Measurements from ENCODE around the gene TUBGCP2.

The TUBGCP2 gene, protein sequence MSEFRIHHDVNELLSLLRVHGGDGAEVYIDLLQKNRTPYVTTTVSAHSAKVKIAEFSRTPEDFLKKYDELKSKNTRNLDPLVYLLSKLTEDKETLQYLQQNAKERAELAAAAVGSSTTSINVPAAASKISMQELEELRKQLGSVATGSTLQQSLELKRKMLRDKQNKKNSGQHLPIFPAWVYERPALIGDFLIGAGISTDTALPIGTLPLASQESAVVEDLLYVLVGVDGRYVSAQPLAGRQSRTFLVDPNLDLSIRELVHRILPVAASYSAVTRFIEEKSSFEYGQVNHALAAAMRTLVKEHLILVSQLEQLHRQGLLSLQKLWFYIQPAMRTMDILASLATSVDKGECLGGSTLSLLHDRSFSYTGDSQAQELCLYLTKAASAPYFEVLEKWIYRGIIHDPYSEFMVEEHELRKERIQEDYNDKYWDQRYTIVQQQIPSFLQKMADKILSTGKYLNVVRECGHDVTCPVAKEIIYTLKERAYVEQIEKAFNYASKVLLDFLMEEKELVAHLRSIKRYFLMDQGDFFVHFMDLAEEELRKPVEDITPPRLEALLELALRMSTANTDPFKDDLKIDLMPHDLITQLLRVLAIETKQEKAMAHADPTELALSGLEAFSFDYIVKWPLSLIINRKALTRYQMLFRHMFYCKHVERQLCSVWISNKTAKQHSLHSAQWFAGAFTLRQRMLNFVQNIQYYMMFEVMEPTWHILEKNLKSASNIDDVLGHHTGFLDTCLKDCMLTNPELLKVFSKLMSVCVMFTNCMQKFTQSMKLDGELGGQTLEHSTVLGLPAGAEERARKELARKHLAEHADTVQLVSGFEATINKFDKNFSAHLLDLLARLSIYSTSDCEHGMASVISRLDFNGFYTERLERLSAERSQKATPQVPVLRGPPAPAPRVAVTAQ

DNA sequence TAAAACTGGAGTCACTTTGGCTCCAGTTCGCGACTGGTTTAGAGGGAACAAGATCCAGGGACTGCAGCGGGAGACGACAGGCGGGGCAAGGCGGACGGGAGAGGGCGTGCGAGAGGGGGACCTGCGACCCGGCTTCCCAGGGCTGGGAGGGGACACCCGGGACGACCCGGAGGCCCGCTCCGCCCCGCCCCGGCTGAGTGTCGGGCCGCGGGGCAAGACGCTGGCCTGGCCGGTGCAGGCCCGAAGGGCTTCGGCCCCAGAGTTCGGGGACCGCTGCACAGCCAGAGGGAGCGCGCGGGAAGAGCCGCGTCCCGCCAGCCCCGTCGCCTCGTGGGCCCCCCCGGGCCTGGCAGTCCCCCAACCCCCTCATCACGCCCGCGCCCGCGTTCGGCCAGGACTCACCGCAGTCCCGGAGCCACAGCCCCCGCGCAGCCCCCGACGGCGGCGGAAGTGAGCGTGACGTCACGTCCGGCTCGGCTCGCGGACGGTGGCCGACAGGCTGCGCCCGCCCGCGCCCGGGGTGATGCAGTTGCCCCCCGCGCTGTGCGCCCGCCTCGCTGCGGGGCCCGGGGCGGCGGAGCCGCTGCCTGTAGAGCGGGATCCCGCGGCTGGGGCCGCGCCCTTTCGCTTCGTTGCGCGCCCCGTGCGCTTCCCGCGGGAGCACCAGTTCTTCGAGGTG, at the start of gene TUBGCP2, which contains the start of gene ZNF511:
TUBGCP2 (minus strand) TSS at position 452 of the 679 bp plus-strand sequence. CDS start 5,931 bp downstream, outside the sequence.
ZNF511 (plus strand) TSS at position 494 of the 679 bp plus-strand sequence; CDS start at position 524, 30 bp downstream.
- Mint-ChIP-seq H3K4me1 (ENCODE audit: low read depth) (peaks cover 49% of the 10 kb centered on the region), H3K9me3 (no peaks in the 10 kb centered on the region), H3K27ac (peak within 1 kb of the TSS; percentile 99), H3K36me3 (ENCODE audit: low read depth) (peaks cover 76% of the 10 kb centered on the region), H3K27me3 (no peaks in the 10 kb centered on the region), H3K4me3 (peak within 1 kb of the TSS; percentile 96)
- intact Hi-C loops (cut with micrococcal nuclease), result loop anchor here (1.0 kb wide), 1 partner anchor 49 kb away; no protein-coding TSS in a partner anchor

DNA sequence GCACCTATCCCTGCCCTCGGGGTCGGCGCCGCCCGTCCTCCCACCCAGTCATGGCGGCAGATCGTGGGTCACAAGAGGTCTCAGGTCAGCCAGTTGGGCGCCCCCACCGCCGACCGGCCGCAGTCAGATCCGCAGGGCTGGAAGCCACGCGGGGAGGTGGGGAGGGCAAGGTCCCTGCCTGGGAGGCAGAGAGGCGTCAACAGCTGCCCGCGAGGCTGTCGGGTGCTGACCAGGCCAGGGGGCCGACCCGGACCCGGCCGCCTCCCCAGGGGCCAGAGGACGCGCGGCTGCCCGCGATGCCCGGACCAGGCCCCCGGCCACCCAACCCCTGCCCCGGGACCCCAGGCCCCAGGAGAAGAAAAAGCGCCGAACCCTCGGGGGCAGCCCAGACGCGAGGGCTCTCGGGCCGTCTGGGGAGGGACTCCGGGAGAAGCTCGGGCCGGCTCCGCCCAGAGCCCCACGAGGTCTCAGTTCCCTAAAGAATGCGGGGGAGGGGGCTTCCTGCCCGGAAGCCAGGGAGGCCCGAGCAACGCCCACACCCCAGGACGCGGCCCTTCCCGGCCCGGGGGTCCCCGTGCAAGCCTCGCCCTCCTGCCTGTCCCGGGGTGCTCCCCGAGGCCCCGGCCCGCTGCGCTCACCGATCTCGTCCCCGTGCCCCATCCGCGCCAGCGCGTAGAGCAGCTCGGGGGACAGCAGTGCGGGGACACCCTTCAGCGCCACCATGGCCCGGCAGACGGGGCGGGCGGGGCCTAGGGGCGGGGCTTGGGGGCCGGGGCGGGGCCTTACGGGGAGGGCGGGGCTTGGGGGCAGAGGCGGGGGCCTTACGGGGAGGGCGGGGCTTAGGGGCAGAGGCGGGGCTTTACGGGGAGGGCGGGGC, 48.9 kb upstream of the TUBGCP2 start, which contains the start of gene FUOM:
FUOM (minus strand) TSS at position 735 of the 877 bp plus-strand sequence; CDS start at position 723, 12 bp downstream.
- no peaks in the 10 kb centered on the region for H3K9me3 Mint-ChIP-seq
- peak within 1 kb of the TSS; percentile 80 for H3K4me3 Mint-ChIP-seq
- H3K36me3 Mint-ChIP-seq (ENCODE audit: low read depth), result peaks cover 43% of the 10 kb centered on the region
- H3K27ac Mint-ChIP-seq, result peak within 1 kb of the TSS; percentile 80
- H3K4me1 Mint-ChIP-seq (ENCODE audit: low read depth), result peaks cover 16% of the 10 kb centered on the region
- intact Hi-C loops (cut with micrococcal nuclease), result loop anchor here (2.0 to 5.0 kb wide), 2 partner anchors 21 to 35 kb away; partner anchors contain the start of genes MTG1 and PAOX
- H3K27me3 Mint-ChIP-seq, result no peaks in the 10 kb centered on the region

DNA sequence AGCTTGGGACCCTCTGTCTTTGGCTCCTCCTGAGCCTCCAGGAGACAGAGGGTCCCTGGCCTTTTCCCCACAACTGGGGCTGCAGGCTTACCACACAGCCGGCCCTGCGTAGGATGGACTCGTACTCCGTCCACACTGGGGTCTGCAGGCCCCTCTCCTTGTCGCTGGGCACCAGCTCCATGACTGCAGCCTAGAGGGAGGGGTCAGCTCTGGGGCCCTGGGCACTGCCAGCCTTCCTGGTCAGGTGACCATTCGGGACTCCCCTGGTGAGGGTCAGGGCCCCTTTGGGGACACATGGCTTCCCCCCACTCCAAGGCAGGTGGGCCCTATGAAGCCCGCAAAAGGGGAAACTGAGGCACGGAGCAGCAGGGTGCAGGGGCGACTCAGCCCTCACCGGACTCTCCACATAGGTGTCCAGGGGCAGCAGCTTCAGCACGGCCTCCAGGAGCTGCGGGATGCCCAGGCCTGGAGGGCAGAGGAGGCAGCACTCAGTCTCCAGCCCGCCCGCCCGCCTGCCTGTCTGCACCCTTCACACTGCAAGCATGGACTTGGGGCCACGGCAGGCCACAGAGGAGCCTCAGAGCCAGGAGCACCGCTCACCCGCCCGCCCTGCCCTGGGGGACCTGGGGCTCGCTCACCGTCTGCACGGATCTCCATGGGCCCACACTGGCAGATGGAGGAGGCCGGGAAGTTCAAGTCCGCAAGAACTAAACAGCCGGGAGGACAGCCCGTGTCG, 48.0 kb upstream of the TUBGCP2 start:
- Mint-ChIP-seq H3K27ac (peak overlapping the region; percentile 80), H3K4me3 (peak overlapping the region; percentile 80), H3K27me3 (no peaks in the 10 kb centered on the region), H3K4me1 (ENCODE audit: low read depth) (peaks cover 11% of the 10 kb centered on the region), H3K9me3 (no peaks in the 10 kb centered on the region), H3K36me3 (ENCODE audit: low read depth) (peaks cover 34% of the 10 kb centered on the region)
- intact Hi-C loops (cut with micrococcal nuclease), result loop anchor here (5.0 kb wide), 1 partner anchor 36 kb away; the partner anchor contains the start of gene MTG1

GRCh38 chr10:133355991-133356390, 47.3 kb upstream of the TUBGCP2 start:
- H3K27ac Mint-ChIP-seq, result peak overlapping the region; percentile 70
- no peaks in the 10 kb centered on the region for H3K9me3 Mint-ChIP-seq
- peaks cover 29% of the 10 kb centered on the region for H3K36me3 Mint-ChIP-seq (ENCODE audit: low read depth)
- H3K4me3 Mint-ChIP-seq, result peak overlapping the region; percentile 80
- H3K4me1 Mint-ChIP-seq (ENCODE audit: low read depth), result peaks cover 6% of the 10 kb centered on the region
- peaks cover 4% of the 10 kb centered on the region for H3K27me3 Mint-ChIP-seq
- intact Hi-C loops (cut with micrococcal nuclease), result loop anchor here (5.0 kb wide), 1 partner anchor 36 kb away; the partner anchor contains the start of gene MTG1

- Mint-ChIP-seq H3K36me3 (ENCODE audit: low read depth) (peaks cover 29% of the 10 kb centered on the region), H3K27ac (no peak overlapping the region), H3K9me3 (no peaks in the 10 kb centered on the region), H3K4me3 (no peak overlapping the region), H3K4me1 (ENCODE audit: low read depth) (peaks cover 6% of the 10 kb centered on the region), H3K27me3 (peaks cover 6% of the 10 kb centered on the region)
- intact Hi-C loops (cut with micrococcal nuclease), result loop anchor here (5.0 kb wide), 1 partner anchor 37 kb away; the partner anchor contains the start of gene MTG1
These were observed 46.6 kb upstream of the TUBGCP2 start for GRCh38 chr10:133355266-133355665.

GRCh38 chr10:133354672-133355240, 46.1 kb upstream of the TUBGCP2 start:
- H3K4me3 Mint-ChIP-seq, result no peak overlapping the region
- H3K27ac Mint-ChIP-seq, result no peak overlapping the region
- intact Hi-C loops (cut with micrococcal nuclease), result loop anchor here (5.0 kb wide), 1 partner anchor 38 kb away; the partner anchor contains the start of gene MTG1
- peaks cover 29% of the 10 kb centered on the region for H3K36me3 Mint-ChIP-seq (ENCODE audit: low read depth)
- H3K9me3 Mint-ChIP-seq, result no peaks in the 10 kb centered on the region
- H3K27me3 Mint-ChIP-seq, result peaks cover 6% of the 10 kb centered on the region
- H3K4me1 Mint-ChIP-seq (ENCODE audit: low read depth), result peaks cover 6% of the 10 kb centered on the region

- no peak overlapping the region for H3K4me3 Mint-ChIP-seq
- peaks cover 29% of the 10 kb centered on the region for H3K36me3 Mint-ChIP-seq (ENCODE audit: low read depth)
These were observed 45.4 kb upstream of the TUBGCP2 start for GRCh38 chr10:133353988-133354605.

GRCh38 chr10:133353202-133353959, 44.7 kb upstream of the TUBGCP2 start:
- H3K4me1 Mint-ChIP-seq (ENCODE audit: low read depth), result peaks cover 12% of the 10 kb centered on the region
- H3K27ac Mint-ChIP-seq, result no peak overlapping the region
- H3K4me3 Mint-ChIP-seq, result no peak overlapping the region
- H3K27me3 Mint-ChIP-seq, result peaks cover 13% of the 10 kb centered on the region
- intact Hi-C loops (cut with micrococcal nuclease), result no loop called here
- peaks cover 29% of the 10 kb centered on the region for H3K36me3 Mint-ChIP-seq (ENCODE audit: low read depth)
- no peaks in the 10 kb centered on the region for H3K9me3 Mint-ChIP-seq

More at GRCh38 chr10:133353988-133354605, 45.4 kb upstream of the TUBGCP2 start:
- H3K9me3 Mint-ChIP-seq, result no peaks in the 10 kb centered on the region
- H3K27me3 Mint-ChIP-seq, result peaks cover 11% of the 10 kb centered on the region
- intact Hi-C loops (cut with micrococcal nuclease), result no loop called here
- peaks cover 10% of the 10 kb centered on the region for H3K4me1 Mint-ChIP-seq (ENCODE audit: low read depth)
- H3K27ac Mint-ChIP-seq, result no peak overlapping the region

DNA sequence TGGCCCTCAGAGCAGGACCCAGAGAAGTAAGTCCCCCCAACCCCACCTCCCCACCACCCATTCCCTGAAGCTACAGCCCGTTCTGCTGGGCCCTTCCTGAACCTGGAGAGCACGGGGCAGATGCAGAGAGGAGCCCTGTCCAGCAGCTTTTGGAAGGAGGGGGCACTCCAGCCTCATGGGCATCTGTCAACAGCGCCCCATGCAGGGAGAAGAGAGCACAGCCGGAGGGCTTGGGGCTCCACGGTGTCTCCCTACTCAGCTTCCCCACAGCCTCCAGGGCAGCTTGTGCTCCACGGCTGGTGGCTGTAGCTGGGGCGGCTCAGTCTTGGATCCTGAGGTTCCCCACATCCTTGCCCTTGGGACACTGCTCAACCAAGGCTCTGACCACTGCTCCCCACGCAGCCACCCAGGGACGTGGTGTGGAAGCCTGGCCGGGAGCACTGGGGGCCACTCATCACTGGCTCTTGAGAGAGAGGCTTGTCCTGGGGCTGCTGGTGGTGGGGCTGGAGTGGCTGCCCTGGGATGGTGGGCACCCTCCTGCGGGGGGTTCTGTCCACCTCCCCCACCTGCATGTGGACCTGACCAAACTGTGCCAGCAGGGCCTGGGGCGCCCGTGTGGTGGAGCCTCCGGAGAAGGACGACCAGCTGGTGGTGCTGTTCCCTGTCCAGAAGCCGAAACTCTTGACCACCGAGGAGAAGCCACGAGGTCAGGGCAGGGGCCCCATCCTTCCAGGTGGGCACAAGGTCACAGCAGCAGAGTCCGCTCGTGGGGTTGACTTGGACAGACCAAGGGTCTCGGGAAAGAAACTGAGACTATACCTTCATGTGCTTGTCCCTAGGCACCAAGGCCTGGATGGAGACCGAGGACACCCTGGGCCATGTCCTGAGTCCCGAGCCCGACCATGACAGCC, 43.0 kb upstream of the TUBGCP2 start:
- Mint-ChIP-seq H3K4me1 (ENCODE audit: low read depth) (peaks cover 12% of the 10 kb centered on the region), H3K4me3 (no peak overlapping the region), H3K27me3 (peaks cover 23% of the 10 kb centered on the region), H3K27ac (no peak overlapping the region), H3K36me3 (ENCODE audit: low read depth) (peaks cover 29% of the 10 kb centered on the region), H3K9me3 (no peaks in the 10 kb centered on the region)
- intact Hi-C loops (cut with micrococcal nuclease), result no loop called here

- Mint-ChIP-seq H3K27me3 (peaks cover 29% of the 10 kb centered on the region), H3K27ac (no peak overlapping the region), H3K9me3 (no peaks in the 10 kb centered on the region), H3K4me3 (no peak overlapping the region), H3K4me1 (ENCODE audit: low read depth) (peaks cover 8% of the 10 kb centered on the region), H3K36me3 (ENCODE audit: low read depth) (peaks cover 22% of the 10 kb centered on the region)
- intact Hi-C loops (cut with micrococcal nuclease), result no loop called here
These were observed 42.3 kb upstream of the TUBGCP2 start for GRCh38 chr10:133350950-133351329.

Data from dendritic cell treated with granulocyte-macrophage colony-stimulating factor and Interleukin-4, amounts not matched to agents 40 ng/mL and 50 ng/mL, for 4 days (primary cell).